Activated CD8-positive, alpha-beta T cell treated with anti-CD3 and anti-CD28 coated beads for 36 hours (primary cell): ENCODE results near the gene RTP5. TPM values are rescaled to one million over a fixed set of nuclear protein-coding genes. Genes with fewer than 3 reads are reported as not detected.

ENCODE experiments used
- ATAC-seq: fragments of 200-7000 bp; cut with Tn5 transposase; one replicate; pipeline ENCODE4 v1.10.0; 2021; ENCODE audit warnings: mild to moderate bottlenecking, moderate library complexity
- CTCF ChIA-PET: fragments of 350-600 bp; sonication (Branson Sonifier 250); formaldehyde crosslinking; loops from one replicate; lab custom pipeline; 2021; ENCODE audit warnings: antibody characterized with exemption; lab: Charles Lee
- POLR2A ChIA-PET: fragments of 350-600 bp; sonication (Branson Sonifier 250); formaldehyde crosslinking; loops from one replicate; lab custom pipeline; 2021; ENCODE audit warnings: antibody characterized with exemption; lab: Charles Lee
- DNase-seq: peaks from one replicate; pipeline ENCODE4 v3.0.0-alpha.2; 2020
- H3K27ac Mint-ChIP-seq: one replicate; pipeline ENCODE4 v1.8.0; 2021; ENCODE audit warnings: mild to moderate bottlenecking, mixed read lengths
- H3K27me3 Mint-ChIP-seq: one replicate; pipeline ENCODE4 v1.8.0; 2021; ENCODE audit warnings: mixed read lengths
- H3K36me3 Mint-ChIP-seq: one replicate; pipeline ENCODE4 v1.8.0; 2021; ENCODE audit warnings: low read depth, mixed read lengths
- H3K4me1 Mint-ChIP-seq: one replicate; pipeline ENCODE4 v1.8.0; 2021; ENCODE audit warnings: low read depth, mixed read lengths
- H3K4me3 Mint-ChIP-seq: one replicate; pipeline ENCODE4 v1.8.0; 2021; ENCODE audit warnings: mild to moderate bottlenecking, moderate library complexity, mixed read lengths
- H3K9me3 Mint-ChIP-seq: one replicate; pipeline ENCODE4 v1.8.0; 2021; ENCODE audit warnings: mixed read lengths
- intact Hi-C: fragments of 100-400 bp; cut with micrococcal nuclease; formaldehyde crosslinking; loops from one replicate; pipeline ENCODE4 v1.10.0; 2022
- total RNA-seq, 2 experiments: library from RNA; stranded (reverse); gene quantifications; one replicate each; pipeline ENCODE4 v1.2.3, GENCODE V29; 2021
- TF ChIP-seq, protein P1 (sequence below): fragments of 200-600 bp; IDR thresholded peaks from one replicate; pipeline ENCODE4 v1.8.0; 2022; ENCODE audit warnings: antibody characterized with exemption, mild to moderate bottlenecking

RTP5 gene
- total RNA-seq, 2 experiments from 2014 or later = 0.22 to 0.29 TPM

GRCh38 chr2:241884951-241885290, 15.4 kb downstream of the RTP5 start:
- CTCF ChIA-PET = interaction anchor here (0.7 kb wide), 1 partner anchor 10 kb away, joined by 3 read pairs; no protein-coding TSS in a partner anchor
- H3K27me3 Mint-ChIP-seq = no peaks in the 10 kb centered on the region
- peaks cover 39% of the 10 kb centered on the region for H3K4me1 Mint-ChIP-seq
- H3K9me3 Mint-ChIP-seq = peaks cover 1% of the 10 kb centered on the region
- DNase-seq (no peak), ATAC-seq (no peak)
- H3K4me3 Mint-ChIP-seq = no peak overlapping the region
- peaks cover 41% of the 10 kb centered on the region for H3K36me3 Mint-ChIP-seq
- POLR2A ChIA-PET = no interaction called here
- TF ChIP-seq, protein P1, sequence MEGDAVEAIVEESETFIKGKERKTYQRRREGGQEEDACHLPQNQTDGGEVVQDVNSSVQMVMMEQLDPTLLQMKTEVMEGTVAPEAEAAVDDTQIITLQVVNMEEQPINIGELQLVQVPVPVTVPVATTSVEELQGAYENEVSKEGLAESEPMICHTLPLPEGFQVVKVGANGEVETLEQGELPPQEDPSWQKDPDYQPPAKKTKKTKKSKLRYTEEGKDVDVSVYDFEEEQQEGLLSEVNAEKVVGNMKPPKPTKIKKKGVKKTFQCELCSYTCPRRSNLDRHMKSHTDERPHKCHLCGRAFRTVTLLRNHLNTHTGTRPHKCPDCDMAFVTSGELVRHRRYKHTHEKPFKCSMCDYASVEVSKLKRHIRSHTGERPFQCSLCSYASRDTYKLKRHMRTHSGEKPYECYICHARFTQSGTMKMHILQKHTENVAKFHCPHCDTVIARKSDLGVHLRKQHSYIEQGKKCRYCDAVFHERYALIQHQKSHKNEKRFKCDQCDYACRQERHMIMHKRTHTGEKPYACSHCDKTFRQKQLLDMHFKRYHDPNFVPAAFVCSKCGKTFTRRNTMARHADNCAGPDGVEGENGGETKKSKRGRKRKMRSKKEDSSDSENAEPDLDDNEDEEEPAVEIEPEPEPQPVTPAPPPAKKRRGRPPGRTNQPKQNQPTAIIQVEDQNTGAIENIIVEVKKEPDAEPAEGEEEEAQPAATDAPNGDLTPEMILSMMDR = no peak
- no peak overlapping the region for H3K27ac Mint-ChIP-seq
- intact Hi-C loops = loop anchor here (5.0 kb wide), 1 partner anchor 198 kb away; the partner anchor contains the start of gene DTYMK

GRCh38 chr2:241885291-241885945, 15.9 kb downstream of the RTP5 start:
- ChIA-PET POLR2A (interaction anchor here (0.6 kb wide), 1 partner anchor 39 kb away, joined by 3 read pairs; no protein-coding TSS in a partner anchor), CTCF (interaction anchor here (0.7 kb wide), 1 partner anchor 10 kb away, joined by 3 read pairs; no protein-coding TSS in a partner anchor)
- ATAC-seq (no peak), DNase-seq (no peak)
- peaks cover 1% of the 10 kb centered on the region for H3K9me3 Mint-ChIP-seq
- TF ChIP-seq, protein P1 = no peak
- H3K4me3 Mint-ChIP-seq = no peak overlapping the region
- intact Hi-C loops = no loop called here
- H3K27me3 Mint-ChIP-seq = no peaks in the 10 kb centered on the region
- peaks cover 45% of the 10 kb centered on the region for H3K36me3 Mint-ChIP-seq
- no peak overlapping the region for H3K27ac Mint-ChIP-seq
- peaks cover 34% of the 10 kb centered on the region for H3K4me1 Mint-ChIP-seq

GRCh38 chr2:241885946-241886643, 16.6 kb downstream of the RTP5 start:
- intact Hi-C loops = no loop called here

GRCh38 chr2:241886840-241887447, 17.4 kb downstream of the RTP5 start:
- TF ChIP-seq, protein P1 = no peak
- H3K27ac Mint-ChIP-seq = no peak overlapping the region
- H3K27me3 Mint-ChIP-seq = no peaks in the 10 kb centered on the region
- ChIA-PET CTCF (no interaction called here), POLR2A (no interaction called here)
- peaks cover 1% of the 10 kb centered on the region for H3K9me3 Mint-ChIP-seq
- peaks cover 28% of the 10 kb centered on the region for H3K4me1 Mint-ChIP-seq
- DNase-seq = no peak
- intact Hi-C loops = no loop called here
- no peak overlapping the region for H3K4me3 Mint-ChIP-seq
- ATAC-seq = no peak
- peaks cover 45% of the 10 kb centered on the region for H3K36me3 Mint-ChIP-seq

More at GRCh38 chr2:241885946-241886643, 16.6 kb downstream of the RTP5 start:
- no peak overlapping the region for H3K27ac Mint-ChIP-seq
- ChIA-PET POLR2A (interaction anchor here (0.6 kb wide), 1 partner anchor 38 kb away, joined by 3 read pairs; no protein-coding TSS in a partner anchor), CTCF (no interaction called here)
- TF ChIP-seq, protein P1 = no peak
- ATAC-seq (no peak), DNase-seq (no peak)
- no peak overlapping the region for H3K4me3 Mint-ChIP-seq
- H3K36me3 Mint-ChIP-seq = peaks cover 45% of the 10 kb centered on the region
- H3K9me3 Mint-ChIP-seq = peaks cover 1% of the 10 kb centered on the region
- H3K4me1 Mint-ChIP-seq = peaks cover 31% of the 10 kb centered on the region
- H3K27me3 Mint-ChIP-seq = no peaks in the 10 kb centered on the region
